ENCODE results near the gene VMAC.

DNA sequence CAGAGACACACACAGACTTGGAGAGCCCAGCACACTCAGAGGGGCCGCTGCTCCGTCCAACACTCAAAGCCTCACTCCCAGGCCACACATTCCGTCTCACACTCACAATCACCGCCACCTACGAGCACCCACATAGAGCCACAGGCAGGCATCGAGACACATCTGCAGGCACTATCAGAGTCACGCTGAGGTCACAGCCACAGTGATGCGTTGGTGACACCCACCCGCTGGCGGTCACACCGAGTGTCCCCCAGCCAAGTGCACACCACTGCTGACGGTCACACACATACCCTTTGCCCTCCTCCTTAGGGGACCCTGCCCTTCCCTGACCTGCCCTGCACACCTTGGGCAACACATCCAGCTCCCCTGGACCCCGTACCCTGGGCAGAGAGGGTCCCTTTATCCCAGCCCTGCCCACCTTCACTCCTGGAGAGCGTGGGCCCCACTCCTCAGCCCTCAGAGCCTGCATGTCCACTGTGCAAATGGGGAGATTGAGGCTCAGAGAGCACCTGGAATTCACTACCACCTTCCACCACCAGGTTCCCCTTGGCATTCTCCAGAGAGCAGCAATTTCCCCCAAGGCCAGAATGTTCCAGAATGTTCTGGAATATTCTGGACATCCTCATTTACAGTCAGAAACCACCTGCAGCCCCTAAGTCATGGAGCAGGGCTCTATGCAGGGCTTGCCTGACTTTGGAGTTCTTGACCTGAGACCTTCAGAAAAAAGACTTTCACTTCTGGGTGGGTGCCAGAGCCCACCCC, 39.8 kb upstream of the VMAC start:
- TF ChIP-seq, protein P1, sequence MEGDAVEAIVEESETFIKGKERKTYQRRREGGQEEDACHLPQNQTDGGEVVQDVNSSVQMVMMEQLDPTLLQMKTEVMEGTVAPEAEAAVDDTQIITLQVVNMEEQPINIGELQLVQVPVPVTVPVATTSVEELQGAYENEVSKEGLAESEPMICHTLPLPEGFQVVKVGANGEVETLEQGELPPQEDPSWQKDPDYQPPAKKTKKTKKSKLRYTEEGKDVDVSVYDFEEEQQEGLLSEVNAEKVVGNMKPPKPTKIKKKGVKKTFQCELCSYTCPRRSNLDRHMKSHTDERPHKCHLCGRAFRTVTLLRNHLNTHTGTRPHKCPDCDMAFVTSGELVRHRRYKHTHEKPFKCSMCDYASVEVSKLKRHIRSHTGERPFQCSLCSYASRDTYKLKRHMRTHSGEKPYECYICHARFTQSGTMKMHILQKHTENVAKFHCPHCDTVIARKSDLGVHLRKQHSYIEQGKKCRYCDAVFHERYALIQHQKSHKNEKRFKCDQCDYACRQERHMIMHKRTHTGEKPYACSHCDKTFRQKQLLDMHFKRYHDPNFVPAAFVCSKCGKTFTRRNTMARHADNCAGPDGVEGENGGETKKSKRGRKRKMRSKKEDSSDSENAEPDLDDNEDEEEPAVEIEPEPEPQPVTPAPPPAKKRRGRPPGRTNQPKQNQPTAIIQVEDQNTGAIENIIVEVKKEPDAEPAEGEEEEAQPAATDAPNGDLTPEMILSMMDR (IDR thresholded peaks at IDR 0.05; ENCODE audit: insufficient read depth, low read length, poor library complexity, severe bottlenecking), result no peak
- TF ChIP-seq EZH2phosphoT487 (conservative IDR thresholded peaks at IDR 0.05; ENCODE audit: low read length), result no peak
